Measurements from ENCODE around the gene POP7.
"Not testable (repeated sequence)": the region's sequence is repeated elsewhere in the genome, so short reads cannot be mapped to it uniquely, and the experiment has no call there.

Gene POP7

DNA sequence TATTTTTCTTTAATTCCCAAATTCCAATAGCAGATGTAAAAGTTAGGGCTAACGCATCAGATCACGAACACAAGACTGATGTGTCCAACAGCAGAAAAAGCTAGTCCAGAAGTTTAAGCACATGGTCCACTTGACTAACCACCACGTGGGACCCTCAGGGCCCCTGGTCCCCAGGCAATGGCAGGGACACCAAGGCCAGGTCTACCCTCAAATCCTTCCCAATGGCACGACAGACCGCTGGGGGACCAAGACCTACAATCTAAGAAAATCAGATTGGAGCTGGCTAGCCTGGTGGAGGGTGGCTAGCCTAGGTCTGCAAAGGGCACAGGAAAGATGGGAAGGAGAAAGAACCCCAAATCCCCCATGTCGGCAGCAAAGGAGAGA is 13.4 kb upstream of the POP7 start:
- DNase-seq, result no peak

DNA sequence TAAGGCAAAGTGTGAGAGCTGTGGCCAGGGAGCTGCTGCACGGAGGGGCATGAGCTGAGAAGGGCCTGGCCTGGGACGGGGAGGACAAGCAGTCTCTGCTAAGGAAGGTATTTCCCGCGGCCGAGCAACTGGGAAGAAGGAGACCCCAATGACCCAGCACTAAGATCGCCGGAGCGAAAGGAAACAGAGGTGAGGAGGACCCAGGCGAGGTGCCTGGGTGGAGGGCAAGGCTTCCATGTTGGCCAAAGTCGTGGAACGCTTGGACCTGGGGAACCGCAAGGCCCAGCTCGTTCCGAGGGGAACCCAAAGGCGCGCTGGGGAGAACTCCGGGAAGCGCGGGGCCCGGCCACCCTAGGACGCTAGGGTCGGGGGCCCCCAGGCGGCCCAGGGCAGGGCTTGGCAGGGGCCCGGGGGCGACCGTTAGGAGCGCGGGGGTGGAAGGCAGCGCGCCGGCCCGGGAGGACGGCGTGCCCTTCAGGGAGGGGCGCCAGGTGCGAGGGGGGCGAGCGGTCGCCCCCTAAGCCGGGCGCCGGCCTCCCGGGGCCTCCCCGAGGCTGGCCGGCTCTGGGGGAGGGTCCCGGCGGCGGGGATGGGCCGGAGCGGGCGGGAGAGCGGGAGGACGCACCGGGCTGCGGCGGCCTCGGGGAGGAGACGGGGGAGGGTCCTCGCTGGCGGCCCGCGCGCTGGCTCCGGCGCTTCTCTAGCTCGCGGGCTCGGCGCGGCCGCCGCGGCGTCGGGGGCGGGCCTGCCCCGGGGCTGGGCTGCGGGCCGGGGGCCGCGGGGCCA is 12.4 kb upstream of the POP7 start:
- no peak for DNase-seq

DNA sequence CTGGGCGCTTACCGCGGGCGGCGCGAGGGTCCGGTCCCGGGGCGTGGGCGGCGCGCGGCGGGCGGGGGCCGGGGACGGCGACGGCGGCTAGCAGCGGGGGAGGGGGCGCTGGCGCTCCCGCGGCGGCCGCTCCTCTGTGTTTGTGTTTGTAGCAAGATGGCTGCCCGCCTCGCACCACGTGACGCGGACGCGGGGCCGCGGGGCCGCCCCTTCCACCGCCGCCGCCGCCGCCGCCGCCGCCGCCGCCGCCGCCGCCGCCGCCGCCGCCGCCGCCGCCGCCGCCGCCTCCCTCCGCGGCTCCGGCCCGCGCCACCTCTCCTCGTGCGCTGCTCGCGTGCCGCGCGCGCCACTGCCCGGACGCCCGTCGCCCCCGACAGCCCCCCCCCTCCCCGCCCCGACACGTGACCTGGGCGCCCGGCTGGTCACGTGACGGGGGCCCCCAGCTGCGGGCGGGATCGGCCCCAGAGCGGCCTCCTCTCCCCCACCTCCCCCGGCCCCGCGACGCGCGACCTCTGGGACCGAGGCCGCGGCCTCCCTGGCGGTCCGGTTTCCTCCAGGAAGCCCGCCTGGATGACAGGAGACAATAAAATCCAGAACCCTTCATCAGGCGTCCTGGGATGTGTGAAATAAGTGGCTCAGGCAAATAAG is 11.7 kb upstream of the POP7 start, which contains the start of gene GIGYF1:
Gene GIGYF1 (minus strand): TSS at position 153 of the 648 bp plus-strand sequence. CDS start 6,012 bp downstream, outside the sequence.
- no peak for DNase-seq

DNA sequence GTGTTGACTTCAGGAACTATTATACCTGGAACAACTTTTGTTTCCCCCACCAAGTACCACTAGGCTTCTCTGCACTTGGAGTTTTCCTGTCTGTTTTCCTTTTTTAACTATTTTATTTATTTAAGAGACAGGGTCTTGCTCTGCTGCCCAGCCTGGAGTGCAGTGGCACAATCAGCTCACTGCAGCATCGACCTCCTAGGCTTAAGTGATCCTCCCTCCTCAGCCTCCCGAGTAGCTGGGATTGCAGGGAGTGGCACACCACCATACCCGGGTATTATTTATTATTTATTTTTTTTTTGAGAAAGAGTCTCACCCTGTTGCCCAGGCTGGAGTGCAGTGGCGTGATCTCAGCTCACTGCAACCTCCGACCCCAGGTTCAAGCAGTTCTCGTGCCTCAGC is 9.8 kb upstream of the POP7 start:
- no peak for DNase-seq

DNA sequence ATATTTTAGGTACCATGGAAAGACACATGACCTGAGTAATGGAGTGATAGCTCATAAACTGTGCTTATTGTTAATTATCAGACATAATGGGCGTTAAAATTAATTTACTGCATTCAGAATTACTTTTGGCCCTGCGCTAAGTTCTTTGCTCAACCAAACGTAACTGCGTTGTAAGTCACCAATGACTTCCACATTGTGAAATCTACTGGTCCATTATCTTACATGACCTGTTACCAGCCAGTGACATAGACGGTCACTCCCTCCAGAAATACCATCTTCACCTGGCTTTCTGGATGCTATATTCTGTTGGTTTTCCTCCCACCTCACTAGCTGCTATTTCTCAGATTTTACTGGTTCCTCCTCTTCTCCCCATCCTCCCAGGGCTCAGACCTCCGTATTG is 6.9 kb upstream of the POP7 start:
- DNase-seq, result no peak

DNA sequence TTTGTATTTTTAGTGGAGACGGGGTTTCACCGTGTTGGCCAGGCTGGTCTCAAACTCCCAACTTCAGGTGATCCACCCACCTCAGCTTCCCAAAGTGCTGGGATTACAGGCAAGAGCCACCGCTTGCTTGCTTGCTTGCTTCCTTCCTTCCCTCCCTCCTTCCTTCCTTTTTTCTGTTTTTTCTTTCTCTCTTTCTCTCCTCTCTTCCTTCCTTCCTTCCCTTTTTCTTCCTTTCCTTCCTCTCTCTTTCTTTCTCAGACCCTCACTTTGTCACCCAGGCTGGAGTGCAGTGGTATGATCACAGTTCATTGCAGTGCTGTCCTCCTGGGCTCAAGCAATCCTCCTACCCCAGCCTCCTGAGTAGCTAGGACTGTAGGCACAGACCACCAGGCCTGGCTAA is 4.8 kb upstream of the POP7 start:
- not testable (repeated sequence) for DNase-seq

DNA sequence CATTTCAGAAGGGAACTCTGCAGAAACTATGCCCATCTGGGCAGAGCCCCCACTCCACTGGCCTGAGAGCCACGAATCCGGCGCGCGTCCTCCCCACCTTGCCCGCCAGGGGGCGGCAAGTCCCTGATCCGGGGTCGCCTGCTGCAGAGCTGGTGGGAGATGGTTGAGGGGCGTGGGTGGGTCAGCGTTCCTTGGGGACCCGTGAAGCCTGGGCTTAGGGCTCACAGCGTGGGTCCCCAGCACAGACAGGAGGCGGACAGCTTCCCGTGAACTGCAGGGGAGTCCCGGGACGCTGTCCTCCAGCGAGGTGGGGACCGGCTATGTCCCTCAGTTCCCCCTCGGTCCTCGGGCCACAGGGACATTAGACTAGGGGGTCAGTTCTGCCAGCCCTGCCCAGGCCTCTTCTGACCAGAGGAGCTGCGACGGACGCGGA is 585 bp upstream of the POP7 start:
- peak; percentile 42 for DNase-seq

DNA sequence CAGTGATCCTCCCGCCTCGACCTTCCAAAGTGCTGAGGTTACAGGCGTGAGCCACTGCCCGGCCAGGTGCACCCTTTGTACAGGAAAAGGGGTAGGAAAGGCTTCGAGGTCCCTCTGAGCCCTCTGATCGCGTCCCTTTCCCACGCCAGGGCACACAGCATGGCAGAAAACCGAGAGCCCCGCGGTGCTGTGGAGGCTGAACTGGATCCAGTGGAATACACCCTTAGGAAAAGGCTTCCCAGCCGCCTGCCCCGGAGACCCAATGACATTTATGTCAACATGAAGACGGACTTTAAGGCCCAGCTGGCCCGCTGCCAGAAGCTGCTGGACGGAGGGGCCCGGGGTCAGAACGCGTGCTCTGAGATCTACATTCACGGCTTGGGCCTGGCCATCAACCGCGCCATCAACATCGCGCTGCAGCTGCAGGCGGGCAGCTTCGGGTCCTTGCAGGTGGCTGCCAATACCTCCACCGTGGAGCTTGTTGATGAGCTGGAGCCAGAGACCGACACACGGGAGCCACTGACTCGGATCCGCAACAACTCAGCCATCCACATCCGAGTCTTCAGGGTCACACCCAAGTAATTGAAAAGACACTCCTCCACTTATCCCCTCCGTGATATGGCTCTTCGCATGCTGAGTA is 871 bp downstream of the POP7 start:
- no peak for DNase-seq

DNA sequence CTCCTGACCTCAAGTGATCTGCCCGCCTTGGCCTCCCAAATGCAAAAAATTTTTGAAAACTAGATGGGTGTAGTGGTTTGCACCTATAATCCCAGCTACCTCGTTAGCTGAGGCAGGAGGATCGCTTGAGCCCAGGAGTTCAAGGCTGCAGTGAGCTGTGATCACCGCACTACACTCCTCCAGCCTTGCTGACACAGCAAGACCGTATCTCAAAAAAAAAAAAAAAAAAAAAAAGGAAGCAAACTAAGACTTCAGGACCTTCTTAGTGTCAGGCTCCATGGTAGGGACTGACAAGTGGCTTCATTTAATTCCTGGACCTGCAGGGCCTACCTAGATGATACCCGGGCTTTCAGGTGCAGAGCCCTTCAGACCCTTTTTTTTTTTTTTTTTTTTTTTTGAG is 2.5 kb downstream of the POP7 start:
- no peak for DNase-seq

DNA sequence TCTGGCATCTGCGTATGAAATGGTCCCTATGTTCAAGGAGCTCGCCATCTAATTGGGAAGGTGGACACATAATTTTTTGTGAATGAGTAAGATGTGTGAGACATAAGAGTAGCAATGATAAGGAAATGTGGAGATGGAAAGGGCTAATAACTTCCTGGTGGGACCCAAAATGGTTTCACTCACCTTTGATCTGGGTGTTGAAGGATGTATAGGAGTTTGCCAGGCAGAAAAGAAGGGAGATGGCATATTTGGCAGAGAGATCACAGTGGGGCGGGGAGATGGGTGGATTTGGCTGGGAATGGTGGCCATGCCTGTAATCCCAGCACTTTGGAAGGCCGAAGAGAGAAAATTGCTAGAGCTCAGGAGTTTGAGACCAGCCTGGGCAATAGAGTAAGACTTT is 4.5 kb downstream of the POP7 start:
- no peak for DNase-seq

DNA sequence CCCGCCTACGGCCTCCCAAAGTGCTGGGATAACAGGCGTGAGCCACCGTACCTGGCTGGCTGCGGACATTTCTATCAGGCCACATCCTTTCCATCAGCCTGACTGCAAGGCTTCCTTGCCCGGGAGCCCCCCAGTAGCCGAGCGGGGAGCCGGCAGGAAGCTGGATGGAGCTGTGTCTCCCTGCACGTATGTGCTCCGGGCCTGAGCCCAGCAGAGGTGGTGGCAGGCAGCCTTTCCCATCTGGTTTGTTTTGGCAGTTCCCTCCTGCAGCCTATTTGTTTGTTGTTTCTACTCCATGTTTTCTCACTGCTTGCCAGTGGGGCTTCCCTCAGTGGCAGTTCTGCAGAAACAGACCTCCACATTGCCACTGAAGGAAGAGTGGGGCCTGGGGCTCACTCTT is 5.4 kb downstream of the POP7 start:
- no peak for DNase-seq

DNA sequence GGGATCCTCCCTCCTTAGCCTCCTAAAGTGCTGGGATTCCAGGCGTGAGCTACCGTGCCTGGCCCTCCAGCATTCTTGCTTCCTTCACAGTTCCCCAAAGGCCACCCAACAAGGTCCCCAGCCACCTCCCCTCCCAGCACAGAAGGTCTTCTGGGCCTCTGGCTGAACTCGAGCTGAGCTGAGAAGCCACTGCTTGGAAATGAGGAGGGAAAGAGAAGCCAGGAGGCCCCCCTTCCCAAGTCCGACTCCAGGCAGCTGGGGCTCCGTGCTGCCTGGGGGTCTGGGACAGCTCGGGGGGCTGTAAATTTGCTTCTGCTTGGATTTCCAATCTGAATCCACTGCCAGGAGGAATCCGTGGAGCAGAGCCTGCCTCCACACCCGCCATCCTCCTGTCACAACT is 8.8 kb downstream of the POP7 start:
- no peak for DNase-seq

DNA sequence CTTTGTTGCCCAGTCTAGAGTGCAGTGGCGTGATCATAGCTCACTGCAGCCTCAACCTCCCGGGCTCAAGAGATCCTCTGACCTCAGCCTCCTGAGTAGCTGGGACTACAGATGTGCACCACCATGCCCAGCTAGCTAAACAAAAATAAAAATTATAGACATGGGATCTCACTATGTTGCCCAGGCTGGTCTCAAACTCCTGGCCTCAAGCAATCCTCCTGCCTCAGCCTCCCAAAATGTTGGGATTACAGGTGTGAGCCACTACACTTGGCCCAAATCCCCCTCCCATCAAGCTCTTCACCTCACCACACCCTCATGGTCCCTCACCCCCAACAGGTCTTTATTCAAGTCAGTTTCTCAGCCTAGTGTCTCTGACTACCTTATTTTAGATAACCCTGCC is 11.2 kb downstream of the POP7 start:
- DNase-seq, result not testable (repeated sequence)

DNA sequence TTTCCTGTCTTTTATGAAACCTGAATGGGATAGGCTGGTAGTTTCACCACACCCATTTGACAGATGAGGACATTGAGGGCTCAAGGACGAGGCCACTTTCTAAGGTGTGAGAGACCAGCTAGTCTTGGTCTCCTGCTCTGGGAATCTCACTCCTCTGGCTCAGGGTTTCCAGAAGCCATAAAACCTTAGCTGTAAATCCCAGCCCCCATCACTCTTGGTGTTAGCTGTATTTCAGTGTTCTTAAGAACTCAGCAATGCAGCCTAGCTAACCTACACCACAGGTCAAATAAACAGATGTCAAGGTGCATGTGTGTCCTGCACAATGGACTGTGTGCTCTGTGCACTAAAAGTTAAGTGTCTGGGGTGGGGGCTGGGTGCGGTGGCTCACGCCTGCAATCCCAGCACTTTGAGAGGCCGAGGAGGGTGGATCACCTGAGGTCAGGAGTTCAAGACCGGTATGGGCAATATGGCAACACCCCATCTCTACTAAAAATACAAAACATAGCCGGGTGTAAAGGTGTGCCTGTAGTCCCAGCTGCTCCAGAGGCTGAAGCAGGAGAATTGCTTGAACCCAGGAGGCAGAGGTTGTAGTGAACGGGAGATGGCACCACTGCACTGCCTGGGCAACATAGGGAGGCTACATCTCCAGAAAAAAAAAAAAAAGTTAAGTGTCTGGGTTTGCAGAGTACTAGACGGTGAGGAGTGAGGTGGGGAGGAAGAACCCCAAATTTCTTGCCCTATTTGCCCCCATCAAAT is 13.8 kb downstream of the POP7 start:
- DNase-seq, result no peak

DNA sequence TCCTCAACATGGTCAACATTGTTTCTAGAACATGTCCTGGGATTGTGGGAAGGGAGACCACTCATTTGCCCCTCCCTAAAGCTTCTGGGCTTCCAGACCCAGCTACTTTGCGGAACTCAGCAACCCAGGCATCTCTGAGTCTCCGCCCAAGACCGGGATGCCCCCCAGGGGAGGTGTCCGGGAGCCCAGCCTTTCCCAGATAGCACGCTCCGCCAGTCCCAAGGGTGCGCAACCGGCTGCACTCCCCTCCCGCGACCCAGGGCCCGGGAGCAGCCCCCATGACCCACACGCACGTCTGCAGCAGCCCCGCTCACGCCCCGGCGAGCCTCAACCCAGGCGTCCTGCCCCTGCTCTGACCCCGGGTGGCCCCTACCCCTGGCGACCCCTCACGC is 14.4 kb downstream of the POP7 start, which contains the start of gene EPO:
Gene EPO (plus strand): TSS at position 190 of the 392 bp plus-strand sequence. CDS start 513 bp downstream, outside the sequence.
- no peak for DNase-seq

DNA sequence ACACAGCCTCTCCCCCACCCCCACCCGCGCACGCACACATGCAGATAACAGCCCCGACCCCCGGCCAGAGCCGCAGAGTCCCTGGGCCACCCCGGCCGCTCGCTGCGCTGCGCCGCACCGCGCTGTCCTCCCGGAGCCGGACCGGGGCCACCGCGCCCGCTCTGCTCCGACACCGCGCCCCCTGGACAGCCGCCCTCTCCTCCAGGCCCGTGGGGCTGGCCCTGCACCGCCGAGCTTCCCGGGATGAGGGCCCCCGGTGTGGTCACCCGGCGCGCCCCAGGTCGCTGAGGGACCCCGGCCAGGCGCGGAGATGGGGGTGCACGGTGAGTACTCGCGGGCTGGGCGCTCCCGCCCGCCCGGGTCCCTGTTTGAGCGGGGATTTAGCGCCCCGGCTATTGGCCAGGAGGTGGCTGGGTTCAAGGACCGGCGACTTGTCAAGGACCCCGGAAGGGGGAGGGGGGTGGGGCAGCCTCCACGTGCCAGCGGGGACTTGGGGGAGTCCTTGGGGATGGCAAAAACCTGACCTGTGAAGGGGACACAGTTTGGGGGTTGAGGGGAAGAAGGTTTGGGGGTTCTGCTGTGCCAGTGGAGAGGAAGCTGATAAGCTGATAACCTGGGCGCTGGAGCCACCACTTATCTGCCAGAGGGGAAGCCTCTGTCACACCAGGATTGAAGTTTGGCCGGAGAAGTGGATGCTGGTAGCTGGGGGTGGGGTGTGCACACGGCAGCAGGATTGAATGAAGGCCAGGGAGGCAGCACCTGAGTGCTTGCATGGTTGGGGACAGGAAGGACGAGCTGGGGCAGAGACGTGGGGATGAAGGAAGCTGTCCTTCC is 15.0 kb downstream of the POP7 start:
- no peak for DNase-seq

DNA sequence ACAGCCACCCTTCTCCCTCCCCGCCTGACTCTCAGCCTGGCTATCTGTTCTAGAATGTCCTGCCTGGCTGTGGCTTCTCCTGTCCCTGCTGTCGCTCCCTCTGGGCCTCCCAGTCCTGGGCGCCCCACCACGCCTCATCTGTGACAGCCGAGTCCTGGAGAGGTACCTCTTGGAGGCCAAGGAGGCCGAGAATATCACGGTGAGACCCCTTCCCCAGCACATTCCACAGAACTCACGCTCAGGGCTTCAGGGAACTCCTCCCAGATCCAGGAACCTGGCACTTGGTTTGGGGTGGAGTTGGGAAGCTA is 15.5 kb downstream of the POP7 start:
- DNase-seq, result no peak

DNA sequence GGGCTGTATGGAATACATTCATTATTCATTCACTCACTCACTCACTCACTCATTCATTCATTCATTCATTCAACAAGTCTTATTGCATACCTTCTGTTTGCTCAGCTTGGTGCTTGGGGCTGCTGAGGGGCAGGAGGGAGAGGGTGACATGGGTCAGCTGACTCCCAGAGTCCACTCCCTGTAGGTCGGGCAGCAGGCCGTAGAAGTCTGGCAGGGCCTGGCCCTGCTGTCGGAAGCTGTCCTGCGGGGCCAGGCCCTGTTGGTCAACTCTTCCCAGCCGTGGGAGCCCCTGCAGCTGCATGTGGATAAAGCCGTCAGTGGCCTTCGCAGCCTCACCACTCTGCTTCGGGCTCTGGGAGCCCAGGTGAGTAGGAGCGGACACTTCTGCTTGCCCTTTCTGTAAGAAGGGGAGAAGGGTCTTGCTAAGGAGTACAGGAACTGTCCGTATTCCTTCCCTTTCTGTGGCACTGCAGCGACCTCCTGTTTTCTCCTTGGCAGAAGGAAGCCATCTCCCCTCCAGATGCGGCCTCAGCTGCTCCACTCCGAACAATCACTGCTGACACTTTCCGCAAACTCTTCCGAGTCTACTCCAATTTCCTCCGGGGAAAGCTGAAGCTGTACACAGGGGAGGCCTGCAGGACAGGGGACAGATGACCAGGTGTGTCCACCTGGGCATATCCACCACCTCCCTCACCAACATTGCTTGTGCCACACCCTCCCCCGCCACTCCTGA is 16.7 kb downstream of the POP7 start:
- no peak for DNase-seq

DNA sequence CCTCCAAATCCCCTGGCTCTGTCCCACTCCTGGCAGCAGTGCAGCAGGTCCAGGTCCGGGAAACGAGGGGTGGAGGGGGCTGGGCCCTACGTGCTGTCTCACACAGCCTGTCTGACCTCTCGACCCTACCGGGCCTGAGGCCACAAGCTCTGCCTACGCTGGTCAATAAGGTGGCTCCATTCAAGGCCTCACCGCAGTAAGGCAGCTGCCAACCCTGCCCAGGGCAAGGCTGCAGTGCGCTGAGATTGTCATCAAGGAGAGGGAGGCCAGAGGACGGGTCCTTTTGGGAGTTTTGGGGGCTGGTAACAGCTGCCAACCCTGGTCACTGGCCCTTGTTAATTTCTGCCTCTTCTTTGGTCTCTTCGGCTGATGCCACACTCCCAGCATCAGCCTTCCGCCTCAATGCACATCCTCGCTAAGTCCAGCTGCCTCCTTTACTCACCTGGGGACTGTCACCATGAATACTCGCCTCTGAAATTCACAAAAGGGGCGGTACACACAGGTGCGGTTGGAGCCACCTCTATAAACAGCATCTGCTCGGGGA is 17.9 kb downstream of the POP7 start:
- DNase-seq, result no peak

DNA sequence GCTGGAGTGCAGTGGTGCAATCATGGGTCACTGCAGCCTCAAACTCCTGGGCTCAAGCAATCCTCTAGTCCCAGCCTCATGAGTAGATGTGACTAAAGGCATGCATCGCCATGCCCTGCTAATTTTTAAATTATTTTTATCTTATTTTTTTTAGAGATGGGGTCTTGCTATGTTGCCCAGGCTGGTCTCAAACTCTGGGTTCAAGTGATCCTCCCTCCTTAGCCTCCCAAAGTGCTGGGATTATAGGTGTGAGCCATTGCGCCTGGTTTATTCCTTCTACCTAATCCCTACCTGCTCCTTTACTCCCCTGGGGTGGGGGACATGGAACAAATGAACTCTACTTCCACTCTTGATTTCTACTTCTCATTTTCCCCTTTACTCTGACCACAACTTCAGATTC is 18.4 kb downstream of the POP7 start:
- DNase-seq, result not testable (repeated sequence)

DNA sequence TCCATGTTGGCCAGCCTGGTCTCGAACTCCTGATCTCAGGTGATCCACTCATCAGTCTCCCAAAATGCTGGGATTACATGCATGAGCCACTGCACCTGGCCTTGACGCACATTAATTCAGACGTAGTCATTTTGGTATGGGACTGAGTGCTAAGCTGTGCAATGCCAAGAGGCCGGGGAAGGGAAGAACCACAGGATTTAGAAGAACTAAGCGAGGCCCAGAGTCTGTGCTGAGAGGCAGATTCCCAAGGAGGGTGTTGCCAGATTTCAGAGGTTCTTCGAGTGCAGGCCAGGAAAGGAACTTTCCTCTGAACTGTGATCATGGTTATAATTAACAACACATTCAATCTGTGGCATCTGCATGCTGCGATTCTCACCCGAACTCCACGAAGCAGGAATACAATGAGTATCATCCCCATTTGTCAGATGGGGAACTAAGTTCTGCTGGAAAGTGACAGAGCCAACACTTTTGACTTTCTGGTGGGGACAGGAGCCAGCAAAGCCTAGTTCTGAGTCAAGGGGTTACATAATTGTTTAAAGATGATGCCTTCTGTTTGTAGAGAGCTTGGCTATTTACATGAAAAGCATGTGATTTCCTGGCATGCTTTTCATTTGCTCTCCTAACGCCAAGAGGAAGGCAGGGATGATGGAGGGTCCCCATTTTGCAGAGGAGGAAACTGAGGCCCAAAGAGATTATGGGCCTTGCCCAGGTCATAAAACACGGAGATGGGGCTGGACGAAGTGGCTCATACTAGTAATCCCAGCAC is 21.3 kb downstream of the POP7 start:
- no peak for DNase-seq
